Gastrocnemius medialis (tissue), 4 donors: ENCODE measurements around the gene ZC3H7B. TPM values are rescaled to one million over a fixed set of nuclear protein-coding genes. Genes with fewer than 3 reads are reported as not detected.

Source experiments
- ATAC-seq, 2 donors: fragments of 150-250 bp; one replicate each; pipeline ENCODE4 v1.9.1; 2016
- DNase-seq, 2 donors: peaks; one replicate each; pipeline ENCODE4 v3.0.0-alpha.2; 2019
- H3K27ac ChIP-seq, 4 donors: fragments of 200-600 bp; sonication (generic); 1 replicate in 1 of 4; 2 replicates in 3 of 4; pipeline ENCODE4 v1.5.1; 2016 to 2018; ENCODE audit warnings: mild to moderate bottlenecking in 2 of 4, moderate library complexity in 1 of 4
- H3K27me3 ChIP-seq, 3 donors: fragments of 200-600 bp; sonication (generic) in 2 of 3; 1 replicate in 1 of 3; 2 replicates in 2 of 3; pipeline versions ENCODE4 v1.5.1 to v1.6.0; 2016 to 2019; ENCODE audit warnings: mild to moderate bottlenecking in 1 of 3, moderate library complexity in 1 of 3
- H3K36me3 ChIP-seq, 2 donors: fragments of 200-600 bp; sonication (generic) in 1 of 2; one replicate each; pipeline ENCODE4 v1.5.1; 2017 to 2018
- H3K4me1 ChIP-seq, 2 donors: fragments of 200-600 bp; sonication (generic) in 1 of 2; one replicate each; pipeline ENCODE4 v1.5.1; 2016 to 2017; ENCODE audit warnings: mild to moderate bottlenecking in 2 of 2
- H3K4me3 ChIP-seq, 4 donors: fragments of 200-600 bp; sonication (generic) in 3 of 4; 1 replicate in 1 of 4; 2 replicates in 3 of 4; pipeline ENCODE4 v1.5.1; 2016 to 2019; ENCODE audit warnings: mild to moderate bottlenecking in 2 of 4
- H3K9me3 ChIP-seq, 3 donors: fragments of 200-600 bp; sonication (generic) in 2 of 3; 1 replicate in 1 of 3; 2 replicates in 2 of 3; pipeline ENCODE4 v1.5.1; 2016 to 2019
- POLR2A ChIP-seq, 2 donors: fragments of 450-650 bp; IDR thresholded peaks; one replicate each; pipeline ENCODE4 v1.6.1; 2017; ENCODE audit warnings: antibody characterized with exemption in 2 of 2, mild to moderate bottlenecking in 2 of 2, moderate library complexity in 2 of 2
- in situ Hi-C, 4 donors: fragments of 200-750 bp; cut with MboI; loops; one replicate each; pipeline versions ENCODE4 v1.15.0 to v1.8.0; 2017; ENCODE audit warnings: low sequenced_read_pairs in 4 of 4
- intact Hi-C: fragments of 100-400 bp; cut with DNase I; formaldehyde crosslinking; loops from one replicate; pipeline ENCODE4 v1.15.1; 2023; ENCODE audit warnings: low total_unique reads
- total RNA-seq, 4 donors: library from RNA; depleted of rRNA; stranded (reverse); fragments of >200 nt; gene quantifications; one replicate each; pipeline versions ENCODE4 v1.1.0 to v1.2.3, GENCODE V29; 2016
- TF ChIP-seq, protein P1 (sequence below), 5 experiments: fragments of 450-650 bp in 3 of 5; fragments of 200-600 bp in 2 of 5; sonication (generic) in 2 of 5; IDR thresholded peaks in 4 of 5; conservative IDR thresholded peaks in 1 of 5; 1 replicate in 4 of 5; 2 replicates in 1 of 5; pipeline ENCODE4 v1.5.1; 2016 to 2019; ENCODE audit warnings: antibody characterized with exemption in 5 of 5, mild to moderate bottlenecking in 3 of 5, moderate library complexity in 3 of 5

Gene ZC3H7B
- total RNA-seq, 4 donors from 2014 or later: 17.0 to 22.6 (median 20.5) TPM

DNA sequence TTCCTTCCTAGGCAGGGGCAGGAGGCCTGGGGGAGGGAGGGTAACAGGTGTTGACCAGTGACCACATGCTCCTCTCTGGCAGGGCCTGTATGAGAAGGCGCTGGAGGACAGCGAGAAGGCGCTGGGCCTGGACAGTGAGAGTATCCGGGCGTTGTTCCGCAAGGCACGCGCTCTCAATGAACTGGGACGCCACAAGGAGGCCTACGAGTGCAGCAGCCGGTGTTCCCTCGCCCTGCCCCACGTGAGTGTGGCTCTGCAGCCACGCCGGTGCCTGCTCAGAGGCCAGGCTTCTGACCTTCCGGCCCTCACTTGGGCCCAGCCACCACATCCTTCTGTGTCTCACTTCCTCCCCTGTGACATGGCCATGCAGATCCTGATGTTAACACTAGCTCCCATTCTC, 25.8 kb downstream of the ZC3H7B start:
- intact Hi-C loops: loop anchor here (1.0 to 5.0 kb wide), 4 partner anchors 26 to 200 kb away; partner anchors contain the start of genes RANGAP1 and ZC3H7B
- in situ Hi-C loops: no loop called here
- peak; percentile 93 to 97 for DNase-seq
- ATAC-seq: peak; percentile 95 to 96
- no peaks in the 10 kb centered on the region for H3K9me3 ChIP-seq
- H3K27ac ChIP-seq: peak overlapping the region; percentile 88 to 95 (median 92)
- peak in 1 of 2 donors; percentile 42 for TF ChIP-seq POLR2A (IDR thresholded peaks at IDR 0.05)
- TF ChIP-seq, protein P1, sequence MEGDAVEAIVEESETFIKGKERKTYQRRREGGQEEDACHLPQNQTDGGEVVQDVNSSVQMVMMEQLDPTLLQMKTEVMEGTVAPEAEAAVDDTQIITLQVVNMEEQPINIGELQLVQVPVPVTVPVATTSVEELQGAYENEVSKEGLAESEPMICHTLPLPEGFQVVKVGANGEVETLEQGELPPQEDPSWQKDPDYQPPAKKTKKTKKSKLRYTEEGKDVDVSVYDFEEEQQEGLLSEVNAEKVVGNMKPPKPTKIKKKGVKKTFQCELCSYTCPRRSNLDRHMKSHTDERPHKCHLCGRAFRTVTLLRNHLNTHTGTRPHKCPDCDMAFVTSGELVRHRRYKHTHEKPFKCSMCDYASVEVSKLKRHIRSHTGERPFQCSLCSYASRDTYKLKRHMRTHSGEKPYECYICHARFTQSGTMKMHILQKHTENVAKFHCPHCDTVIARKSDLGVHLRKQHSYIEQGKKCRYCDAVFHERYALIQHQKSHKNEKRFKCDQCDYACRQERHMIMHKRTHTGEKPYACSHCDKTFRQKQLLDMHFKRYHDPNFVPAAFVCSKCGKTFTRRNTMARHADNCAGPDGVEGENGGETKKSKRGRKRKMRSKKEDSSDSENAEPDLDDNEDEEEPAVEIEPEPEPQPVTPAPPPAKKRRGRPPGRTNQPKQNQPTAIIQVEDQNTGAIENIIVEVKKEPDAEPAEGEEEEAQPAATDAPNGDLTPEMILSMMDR (IDR thresholded peaks at IDR 0.05 in 4 of 5, conservative IDR thresholded peaks at IDR 0.05 in 1 of 5): peak in 4 of 5 experiments; percentile 41 to 64 (median 52)
- no peaks in the 10 kb centered on the region for H3K27me3 ChIP-seq
- H3K4me1 ChIP-seq: peaks cover 18 to 19% of the 10 kb centered on the region in 2 donors
- H3K4me3 ChIP-seq: no peak overlapping the region
- H3K36me3 ChIP-seq: peaks cover 0 to 50% of the 10 kb centered on the region in 2 donors

DNA sequence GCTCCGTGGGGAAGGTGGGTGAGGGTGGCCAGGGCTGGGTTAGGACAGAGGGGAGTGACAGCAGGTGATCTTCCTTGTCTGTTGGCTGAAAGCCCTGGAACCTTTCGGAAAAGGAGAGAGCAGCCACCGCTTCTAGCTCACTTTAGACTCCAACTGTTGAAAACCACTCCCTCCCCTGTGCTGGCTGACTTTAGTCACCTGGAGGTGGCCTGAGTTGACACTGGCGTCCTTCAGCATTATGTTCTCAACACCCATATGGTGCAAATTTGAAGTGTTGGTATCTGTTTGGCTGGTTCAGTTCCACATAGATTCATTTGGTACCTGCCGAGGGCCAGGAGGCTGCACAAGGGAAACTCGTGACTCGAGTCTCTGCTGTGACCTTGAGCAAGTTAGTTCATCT, 28.8 kb downstream of the ZC3H7B start:
- Histone ChIP-seq H3K27me3 (no peaks in the 10 kb centered on the region), H3K4me1 (peaks cover 18 to 19% of the 10 kb centered on the region in 2 donors), H3K4me3 (no peak overlapping the region), H3K36me3 (peaks cover 0 to 61% of the 10 kb centered on the region in 2 donors), H3K27ac (no peak overlapping the region), H3K9me3 (no peaks in the 10 kb centered on the region)
- no peak for DNase-seq
- in situ Hi-C loops: no loop called here
- TF ChIP-seq, protein P1 (IDR thresholded peaks at IDR 0.05 in 4 of 5, conservative IDR thresholded peaks at IDR 0.05 in 1 of 5): no peak
- ATAC-seq: no peak
- intact Hi-C loops: no loop called here

DNA sequence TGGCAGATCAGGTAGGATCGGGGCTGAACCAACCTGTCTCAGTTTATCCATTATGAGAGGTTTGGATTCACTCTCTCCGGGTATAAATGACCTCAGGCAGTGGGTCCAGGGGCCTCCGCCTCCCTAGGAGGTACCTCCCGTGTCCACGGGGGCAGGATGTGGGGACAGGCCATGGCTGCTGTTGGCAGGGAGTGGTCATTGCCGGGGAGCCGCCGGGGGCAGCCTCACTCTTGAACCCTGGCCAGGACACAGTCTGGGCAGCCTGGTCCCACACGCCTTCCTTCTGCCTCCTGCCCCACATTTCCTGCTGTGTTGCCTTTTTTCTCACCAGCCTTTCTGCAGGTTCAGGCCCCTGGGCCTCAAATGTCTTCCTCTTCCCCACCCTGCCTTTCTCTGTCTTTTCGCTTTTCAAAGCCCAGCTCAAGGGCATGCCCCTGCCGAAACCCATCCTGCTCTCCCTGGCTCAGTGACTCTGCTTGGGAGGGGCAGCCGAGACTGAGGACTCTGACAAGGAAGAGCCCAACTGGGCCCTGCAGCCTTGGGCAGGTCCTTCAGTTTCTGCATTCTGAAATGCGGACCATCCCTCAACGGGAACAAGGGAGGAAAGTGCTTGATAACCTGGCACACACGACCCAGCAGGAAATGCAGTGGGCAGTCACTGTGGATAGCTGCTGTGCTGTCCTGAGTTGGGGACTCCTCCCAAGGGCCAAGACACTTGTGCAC, 31.1 kb downstream of the ZC3H7B start:
- intact Hi-C loops: no loop called here
- H3K27me3 ChIP-seq: no peaks in the 10 kb centered on the region
- peaks cover 7% of the 10 kb centered on the region in 2 donors for H3K4me1 ChIP-seq
- DNase-seq (no peak), ATAC-seq (no peak)
- in situ Hi-C loops: no loop called here
- H3K9me3 ChIP-seq: no peaks in the 10 kb centered on the region
- peaks cover 0 to 64% of the 10 kb centered on the region in 2 donors for H3K36me3 ChIP-seq
- H3K4me3 ChIP-seq: no peak overlapping the region
- TF ChIP-seq POLR2A (IDR thresholded peaks at IDR 0.05): no peak
- TF ChIP-seq, protein P1 (IDR thresholded peaks at IDR 0.05 in 4 of 5, conservative IDR thresholded peaks at IDR 0.05 in 1 of 5): no peak
- H3K27ac ChIP-seq: no peak overlapping the region

- TF ChIP-seq, protein P1 (IDR thresholded peaks at IDR 0.05 in 4 of 5, conservative IDR thresholded peaks at IDR 0.05 in 1 of 5): no peak
- TF ChIP-seq POLR2A (IDR thresholded peaks at IDR 0.05): no peak
- intact Hi-C loops (no loop called here), in situ Hi-C loops (no loop called here)
- Histone ChIP-seq H3K9me3 (no peaks in the 10 kb centered on the region), H3K36me3 (peaks cover 0 to 56% of the 10 kb centered on the region in 2 donors), H3K27ac (no peak overlapping the region), H3K27me3 (no peaks in the 10 kb centered on the region), H3K4me3 (no peak overlapping the region), H3K4me1 (no peaks in the 10 kb centered on the region)
- ATAC-seq: no peak
- DNase-seq: no peak
Observed at GRCh38 chr22:41333806-41334205, 32.5 kb downstream of the ZC3H7B start.
